ENCODE results near the gene SMCP. TPM values are rescaled to one million over a fixed set of nuclear protein-coding genes. Genes with fewer than 3 reads are reported as not detected.

Gene SMCP
- total and polyA plus RNA-seq, 12 donors: not detected

DNA sequence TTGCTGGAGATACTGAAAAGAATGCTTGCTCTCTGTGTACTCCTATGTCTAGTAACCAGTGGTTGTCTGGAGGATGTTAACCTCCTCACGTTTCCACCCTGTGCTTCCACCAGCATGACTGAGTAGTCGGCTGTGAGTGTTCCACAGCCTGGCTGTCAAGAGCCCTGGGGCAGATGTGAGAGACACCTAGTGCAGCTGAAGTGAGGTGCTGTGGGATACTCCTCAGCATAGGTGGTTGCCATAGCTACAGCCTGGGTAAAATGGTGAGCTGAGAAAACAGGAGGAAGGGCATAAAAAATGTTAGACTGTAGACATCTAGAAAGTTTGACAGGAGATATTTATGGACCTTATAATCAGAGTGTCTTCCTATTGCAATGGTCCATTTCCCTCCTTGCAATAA, 46.1 kb downstream of the SMCP start:
- Histone ChIP-seq H3K4me3 (no peak overlapping the region), H3K27me3 (peaks cover 0 to 7% (median 0%) of the 10 kb centered on the region in 7 donors), H3K4me1 (no peaks in the 10 kb centered on the region), H3K9me3 (peaks cover 0 to 11% (median 0%) of the 10 kb centered on the region in 11 donors), H3K36me3 (no peaks in the 10 kb centered on the region), H3K27ac (no peak overlapping the region)
- WGBS, 2 donors: 52 to 54% methylated on average over 2 of the region's 2 CpGs
- intact Hi-C loops (cut with DNase I): no loop called here
- no peak for ATAC-seq
- TF ChIP-seq, protein P1, sequence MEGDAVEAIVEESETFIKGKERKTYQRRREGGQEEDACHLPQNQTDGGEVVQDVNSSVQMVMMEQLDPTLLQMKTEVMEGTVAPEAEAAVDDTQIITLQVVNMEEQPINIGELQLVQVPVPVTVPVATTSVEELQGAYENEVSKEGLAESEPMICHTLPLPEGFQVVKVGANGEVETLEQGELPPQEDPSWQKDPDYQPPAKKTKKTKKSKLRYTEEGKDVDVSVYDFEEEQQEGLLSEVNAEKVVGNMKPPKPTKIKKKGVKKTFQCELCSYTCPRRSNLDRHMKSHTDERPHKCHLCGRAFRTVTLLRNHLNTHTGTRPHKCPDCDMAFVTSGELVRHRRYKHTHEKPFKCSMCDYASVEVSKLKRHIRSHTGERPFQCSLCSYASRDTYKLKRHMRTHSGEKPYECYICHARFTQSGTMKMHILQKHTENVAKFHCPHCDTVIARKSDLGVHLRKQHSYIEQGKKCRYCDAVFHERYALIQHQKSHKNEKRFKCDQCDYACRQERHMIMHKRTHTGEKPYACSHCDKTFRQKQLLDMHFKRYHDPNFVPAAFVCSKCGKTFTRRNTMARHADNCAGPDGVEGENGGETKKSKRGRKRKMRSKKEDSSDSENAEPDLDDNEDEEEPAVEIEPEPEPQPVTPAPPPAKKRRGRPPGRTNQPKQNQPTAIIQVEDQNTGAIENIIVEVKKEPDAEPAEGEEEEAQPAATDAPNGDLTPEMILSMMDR (IDR thresholded peaks at IDR 0.05): no peak
- DNase-seq: no peak

DNA sequence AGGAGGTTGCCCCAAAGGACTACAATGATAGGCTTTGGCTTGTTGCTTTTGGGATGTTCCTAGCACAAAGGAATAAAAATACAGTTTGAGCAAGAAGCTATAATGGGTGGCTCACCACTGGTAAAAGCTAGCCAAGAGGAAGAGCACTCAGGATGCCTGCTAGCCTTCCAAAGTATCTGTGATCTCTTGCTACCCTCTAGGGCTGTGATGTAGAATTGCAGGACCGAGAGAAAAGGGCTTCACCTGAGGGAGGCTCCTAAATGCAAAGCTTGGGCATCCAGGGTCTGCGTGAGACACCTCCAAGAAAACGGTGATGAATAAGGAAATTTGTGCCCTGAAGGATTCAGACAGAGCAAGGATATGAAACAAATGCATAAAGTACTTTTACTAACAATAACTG, 48.0 kb downstream of the SMCP start:
- intact Hi-C loops (cut with DNase I): no loop called here
- DNase-seq (no peak), ATAC-seq (no peak)
- Histone ChIP-seq H3K4me3 (no peak overlapping the region), H3K4me1 (no peaks in the 10 kb centered on the region), H3K27me3 (peaks cover 0 to 7% (median 0%) of the 10 kb centered on the region in 7 donors), H3K36me3 (no peaks in the 10 kb centered on the region), H3K27ac (no peak overlapping the region), H3K9me3 (peaks cover 0 to 8% (median 0%) of the 10 kb centered on the region in 11 donors)
- TF ChIP-seq, protein P1 (IDR thresholded peaks at IDR 0.05): no peak
- WGBS, 2 donors: 54 to 75% methylated on average over 3 of the region's 3 CpGs

DNA sequence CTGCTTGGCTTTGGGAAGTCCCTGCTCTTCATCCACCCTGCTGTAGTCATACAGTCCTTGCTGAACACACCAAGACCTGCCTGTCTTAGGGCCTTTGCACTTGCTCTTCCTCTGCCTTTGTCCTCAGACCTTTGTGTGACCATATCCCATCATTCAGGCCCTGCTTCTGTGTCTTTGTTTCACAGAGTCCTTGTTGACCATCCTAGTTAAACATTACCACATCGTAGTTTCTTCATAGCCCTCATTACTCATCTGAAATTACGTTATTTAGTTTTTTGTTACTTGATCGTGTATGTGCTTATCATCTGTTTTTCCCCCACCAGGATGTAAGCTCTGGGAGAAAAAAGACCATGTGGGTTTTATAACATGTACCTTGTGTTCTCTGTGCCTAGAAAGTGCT, 50.5 kb downstream of the SMCP start:
- TF ChIP-seq, protein P1 (IDR thresholded peaks at IDR 0.05): no peak

DNA sequence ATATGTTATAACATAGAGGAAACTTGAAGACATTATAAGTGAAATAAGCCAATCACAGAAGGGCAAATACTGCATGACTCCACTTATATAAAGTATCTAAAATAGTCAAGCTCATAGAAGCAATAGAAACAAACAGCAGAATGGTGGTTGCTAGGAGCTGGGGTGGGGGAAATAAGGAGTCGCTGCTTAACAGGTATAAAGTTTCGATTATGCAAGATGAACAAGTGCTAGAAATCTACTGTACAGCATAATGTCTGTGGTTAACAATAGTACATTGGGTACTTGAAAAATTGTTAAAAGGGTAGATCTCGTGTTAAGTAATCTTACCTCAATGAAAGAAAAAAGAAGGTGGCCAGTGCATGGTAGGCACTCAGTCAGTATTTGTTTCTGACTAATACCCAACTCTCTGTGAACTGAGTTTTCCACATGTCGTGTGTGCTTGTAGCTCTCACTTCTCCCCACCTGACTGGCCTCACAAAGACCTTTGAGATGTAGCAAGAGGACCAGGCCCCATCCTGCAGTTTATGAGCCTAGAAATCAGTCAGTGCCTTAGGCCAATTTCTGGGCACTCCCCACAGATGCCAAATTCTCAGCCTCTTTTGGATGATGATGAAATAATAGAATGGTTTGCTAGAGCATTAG, 54.2 kb downstream of the SMCP start:
- no peak for ATAC-seq
- peaks cover 0 to 5% (median 0%) of the 10 kb centered on the region in 7 donors for H3K27me3 ChIP-seq
- DNase-seq: no peak
- TF ChIP-seq, protein P1 (IDR thresholded peaks at IDR 0.05): no peak
- intact Hi-C loops (cut with DNase I): no loop called here
- no peaks in the 10 kb centered on the region for H3K4me1 ChIP-seq
- no peaks in the 10 kb centered on the region for H3K36me3 ChIP-seq
- 68 to 74% methylated on average over 4 of the region's 4 CpGs for WGBS, 2 donors
- no peak overlapping the region for H3K27ac ChIP-seq
- H3K9me3 ChIP-seq: peaks cover 0 to under 1% (median 0%) of the 10 kb centered on the region in 11 donors
- no peak overlapping the region for H3K4me3 ChIP-seq

More for the DNA sequence above, 50.5 kb downstream of the SMCP start:
- WGBS, 2 donors: 88 to 90% methylated on average over 3 of the region's 3 CpGs
- peaks cover 0 to 7% (median 0%) of the 10 kb centered on the region in 7 donors for H3K27me3 ChIP-seq
- no peak overlapping the region for H3K27ac ChIP-seq
- ATAC-seq (no peak), DNase-seq (no peak)
- H3K4me1 ChIP-seq: no peaks in the 10 kb centered on the region
- no peaks in the 10 kb centered on the region for H3K36me3 ChIP-seq
- intact Hi-C loops (cut with DNase I): no loop called here
- no peak overlapping the region for H3K4me3 ChIP-seq
- H3K9me3 ChIP-seq: peaks cover 0 to 8% (median 0%) of the 10 kb centered on the region in 11 donors

All from heart right ventricle (tissue), 16 donors.